ENCODE results near the gene ZGPAT.
"Not testable (repeated sequence)": the region's sequence is repeated elsewhere in the genome, so short reads cannot be mapped to it uniquely, and the experiment has no call there.

ZGPAT gene

DNA sequence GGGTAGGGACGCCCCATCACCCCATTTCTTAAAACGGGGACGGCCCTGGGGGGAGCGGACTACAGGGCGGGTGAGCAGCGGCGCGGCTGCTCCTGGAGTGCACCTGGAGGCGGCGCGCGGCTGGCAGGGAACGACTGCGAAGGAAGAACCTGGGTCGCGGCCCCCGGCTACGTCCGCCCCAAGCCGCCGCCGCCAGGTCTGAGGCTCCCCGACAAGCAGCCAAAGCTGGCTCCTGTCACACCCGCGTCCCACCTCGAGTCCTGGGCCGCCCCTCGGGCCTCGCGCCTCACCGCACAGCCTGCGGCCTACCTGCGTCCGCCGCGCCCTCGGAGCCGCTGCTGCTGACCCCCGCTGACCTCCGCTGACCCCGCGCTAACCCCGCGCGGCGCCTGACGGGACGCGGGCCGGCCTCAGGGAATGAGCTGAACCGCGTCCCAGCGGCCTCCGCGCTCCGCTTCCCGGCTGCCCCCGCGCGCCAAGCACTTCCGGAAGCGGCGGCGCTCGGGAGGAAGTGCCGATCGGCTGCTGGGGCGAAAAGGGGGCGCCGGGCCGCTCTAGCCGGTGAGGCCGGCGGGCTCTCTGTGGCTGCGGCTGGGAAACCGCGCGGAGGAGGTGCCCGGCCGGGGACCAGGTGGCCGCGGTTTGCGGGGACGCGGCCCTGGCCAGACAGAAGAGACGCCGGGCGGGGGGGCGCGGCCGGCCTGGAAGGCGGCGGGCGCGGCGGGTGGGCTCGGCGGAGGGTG lies at the start of gene ZGPAT, which contains the start of gene ARFRP1:
Gene ZGPAT, plus strand, starts transcription at position 482 of the 743 bp plus-strand sequence. CDS start 542 bp downstream, outside the sequence.
Gene ARFRP1, minus strand, starts transcription at position 419 of the 743 bp plus-strand sequence. CDS start 885 bp downstream, outside the sequence.
- peak within 1 kb of the TSS; percentile 88 for H3K4me3 Mint-ChIP-seq
- H3K27me3 Mint-ChIP-seq (ENCODE audit: low read depth, poor library complexity) = no peaks in the 10 kb centered on the region
- peak within 1 kb of the TSS; percentile 95 for H3K27ac Mint-ChIP-seq
- DNase-seq = peak; percentile 93
- H3K4me1 Mint-ChIP-seq = peaks cover 23% of the 10 kb centered on the region
- TF ChIP-seq, protein P1, sequence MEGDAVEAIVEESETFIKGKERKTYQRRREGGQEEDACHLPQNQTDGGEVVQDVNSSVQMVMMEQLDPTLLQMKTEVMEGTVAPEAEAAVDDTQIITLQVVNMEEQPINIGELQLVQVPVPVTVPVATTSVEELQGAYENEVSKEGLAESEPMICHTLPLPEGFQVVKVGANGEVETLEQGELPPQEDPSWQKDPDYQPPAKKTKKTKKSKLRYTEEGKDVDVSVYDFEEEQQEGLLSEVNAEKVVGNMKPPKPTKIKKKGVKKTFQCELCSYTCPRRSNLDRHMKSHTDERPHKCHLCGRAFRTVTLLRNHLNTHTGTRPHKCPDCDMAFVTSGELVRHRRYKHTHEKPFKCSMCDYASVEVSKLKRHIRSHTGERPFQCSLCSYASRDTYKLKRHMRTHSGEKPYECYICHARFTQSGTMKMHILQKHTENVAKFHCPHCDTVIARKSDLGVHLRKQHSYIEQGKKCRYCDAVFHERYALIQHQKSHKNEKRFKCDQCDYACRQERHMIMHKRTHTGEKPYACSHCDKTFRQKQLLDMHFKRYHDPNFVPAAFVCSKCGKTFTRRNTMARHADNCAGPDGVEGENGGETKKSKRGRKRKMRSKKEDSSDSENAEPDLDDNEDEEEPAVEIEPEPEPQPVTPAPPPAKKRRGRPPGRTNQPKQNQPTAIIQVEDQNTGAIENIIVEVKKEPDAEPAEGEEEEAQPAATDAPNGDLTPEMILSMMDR (IDR thresholded peaks at IDR 0.05) = no peak
- peaks cover 44% of the 10 kb centered on the region for H3K36me3 Mint-ChIP-seq (ENCODE audit: low read depth)
- peaks cover 20% of the 10 kb centered on the region for H3K9me3 Mint-ChIP-seq

DNA sequence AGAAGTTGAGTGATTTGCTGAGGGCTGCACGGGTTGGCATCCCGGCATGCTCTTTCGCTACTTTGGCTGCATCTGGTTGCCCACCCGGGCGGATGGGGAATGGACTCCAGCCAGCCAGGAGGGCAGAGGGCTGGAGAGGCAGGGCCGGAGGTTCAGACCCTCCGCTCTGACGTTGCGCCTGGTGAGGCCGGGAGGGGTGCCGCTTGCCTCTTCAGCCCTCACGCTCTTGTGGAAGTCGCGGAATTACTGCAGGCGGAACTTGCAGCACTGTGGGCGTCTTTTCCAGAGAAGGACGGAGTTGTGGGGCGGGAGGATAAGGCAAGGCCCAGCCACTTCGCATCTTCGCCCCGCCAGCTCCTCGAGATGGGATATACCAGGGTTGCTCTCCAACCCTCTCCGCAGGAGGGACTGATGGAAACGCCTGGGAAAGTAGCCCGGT lies 49.1 kb upstream of the ZGPAT start:
- H3K36me3 Mint-ChIP-seq (ENCODE audit: low read depth) = peaks cover 10% of the 10 kb centered on the region
- H3K4me3 Mint-ChIP-seq = peak overlapping the region; percentile 97
- H3K27ac Mint-ChIP-seq = peak overlapping the region; percentile 92
- peak; percentile 58 for DNase-seq
- TF ChIP-seq, protein P1 (IDR thresholded peaks at IDR 0.05) = no peak
- H3K27me3 Mint-ChIP-seq (ENCODE audit: low read depth, poor library complexity) = peaks cover 3% of the 10 kb centered on the region
- H3K4me1 Mint-ChIP-seq = peaks cover 38% of the 10 kb centered on the region
- H3K9me3 Mint-ChIP-seq = no peaks in the 10 kb centered on the region

- peak overlapping the region; percentile 97 for H3K4me3 Mint-ChIP-seq
- H3K9me3 Mint-ChIP-seq = no peaks in the 10 kb centered on the region
- peaks cover 32% of the 10 kb centered on the region for H3K4me1 Mint-ChIP-seq
- no peak overlapping the region for H3K27ac Mint-ChIP-seq
- H3K36me3 Mint-ChIP-seq (ENCODE audit: low read depth) = peaks cover 10% of the 10 kb centered on the region
- no peak for DNase-seq
- H3K27me3 Mint-ChIP-seq (ENCODE audit: low read depth, poor library complexity) = no peaks in the 10 kb centered on the region
- TF ChIP-seq, protein P1 (IDR thresholded peaks at IDR 0.05) = no peak
Measured at GRCh38 chr20:63659370-63659769, 48.5 kb upstream of the ZGPAT start.

- H3K4me1 Mint-ChIP-seq = peaks cover 31% of the 10 kb centered on the region
- H3K36me3 Mint-ChIP-seq (ENCODE audit: low read depth); H3K27ac Mint-ChIP-seq; DNase-seq; H3K9me3 Mint-ChIP-seq; H3K27me3 Mint-ChIP-seq (ENCODE audit: low read depth, poor library complexity): not testable (repeated sequence)
- peak overlapping the region; percentile 97 for H3K4me3 Mint-ChIP-seq
Measured at GRCh38 chr20:63660174-63660573, 47.7 kb upstream of the ZGPAT start.

DNA sequence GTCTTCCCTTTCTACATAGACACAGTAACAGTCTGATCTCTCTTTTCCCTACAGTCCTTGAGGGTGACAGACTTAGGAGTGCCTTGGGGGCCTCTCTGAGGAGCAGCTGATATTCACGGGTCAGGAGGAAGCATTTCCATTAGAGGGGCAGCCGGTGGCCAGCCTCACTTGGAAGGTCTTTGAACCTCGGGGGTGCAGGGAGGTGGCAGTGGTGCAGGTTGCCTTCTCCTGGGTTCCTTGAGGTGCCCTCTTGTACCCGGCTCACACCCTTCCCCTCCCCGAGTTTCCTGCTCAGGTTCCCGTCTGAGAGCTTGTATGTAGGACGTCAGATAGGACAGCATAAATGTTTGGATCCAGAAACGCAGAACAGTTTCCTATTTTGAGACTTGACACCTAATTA lies 47.2 kb upstream of the ZGPAT start:
- Mint-ChIP-seq H3K4me3 (no peak overlapping the region), H3K4me1 (peaks cover 31% of the 10 kb centered on the region), H3K27ac (no peak overlapping the region), H3K9me3 (no peaks in the 10 kb centered on the region), H3K27me3 (ENCODE audit: low read depth, poor library complexity) (no peaks in the 10 kb centered on the region), H3K36me3 (ENCODE audit: low read depth) (peaks cover 10% of the 10 kb centered on the region)
- no peak for DNase-seq
- TF ChIP-seq, protein P1 (IDR thresholded peaks at IDR 0.05) = no peak

GRCh38 chr20:63661108-63661507 lies 46.7 kb upstream of the ZGPAT start:
- TF ChIP-seq, protein P1 (IDR thresholded peaks at IDR 0.05) = no peak
- Mint-ChIP-seq H3K4me3 (no peak overlapping the region), H3K27ac (no peak overlapping the region), H3K27me3 (ENCODE audit: low read depth, poor library complexity) (no peaks in the 10 kb centered on the region), H3K36me3 (ENCODE audit: low read depth) (peaks cover 15% of the 10 kb centered on the region), H3K9me3 (no peaks in the 10 kb centered on the region), H3K4me1 (peaks cover 31% of the 10 kb centered on the region)
- DNase-seq = no peak
